Central memory CD4-positive, alpha-beta T cell (primary cell): ENCODE data around the gene BCAN.

ENCODE experiments used
- DNase-seq: peaks from one replicate; pipeline ENCODE4 v3.0.0; 2022

BCAN gene

DNA sequence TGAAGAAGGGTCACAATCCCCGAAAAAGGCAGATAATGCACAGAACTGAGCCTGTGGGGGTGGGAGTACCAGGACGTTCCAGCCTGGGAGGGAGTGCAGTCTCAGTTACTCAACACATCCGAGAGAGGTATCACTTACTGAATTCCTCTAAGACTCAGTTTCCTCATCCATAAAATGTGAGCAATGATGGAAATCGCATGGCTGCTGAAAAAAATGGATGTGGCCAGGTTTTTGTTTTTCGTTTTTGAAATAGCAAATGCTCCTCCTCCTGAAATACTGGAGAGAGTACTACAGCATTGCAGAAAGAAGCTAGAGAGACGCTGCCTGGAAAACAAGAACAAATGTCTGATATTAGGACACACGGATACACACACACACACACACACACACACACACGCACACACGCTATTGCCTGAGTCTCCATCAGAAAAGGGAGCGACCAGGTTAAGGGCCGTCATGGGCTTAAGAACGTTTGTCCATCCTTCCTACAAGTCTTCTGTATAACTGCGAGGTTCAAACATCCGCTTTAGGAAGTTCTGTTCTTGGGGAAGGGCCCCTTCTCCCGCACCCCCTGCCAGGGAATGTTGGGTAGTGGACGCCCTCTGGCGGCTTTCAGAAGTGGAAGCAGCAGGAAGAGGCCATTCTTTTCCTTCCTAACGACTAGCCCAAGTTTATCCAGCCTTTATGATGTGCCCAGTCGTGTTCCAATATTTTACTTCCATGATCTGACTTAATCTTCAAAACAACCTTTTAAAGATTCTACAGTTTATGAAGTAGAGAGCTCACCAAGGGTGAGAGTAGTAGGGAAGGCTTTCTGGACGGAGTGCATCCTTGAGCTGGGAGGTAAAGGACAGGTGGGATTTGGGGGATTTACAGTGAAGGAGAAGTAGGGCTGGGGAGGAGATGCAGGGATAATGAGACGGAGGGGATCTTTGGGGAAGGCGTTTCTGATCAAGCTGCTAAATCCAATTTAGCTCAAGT is 36.0 kb downstream of the BCAN start:
- peak; percentile 19 for DNase-seq

DNA sequence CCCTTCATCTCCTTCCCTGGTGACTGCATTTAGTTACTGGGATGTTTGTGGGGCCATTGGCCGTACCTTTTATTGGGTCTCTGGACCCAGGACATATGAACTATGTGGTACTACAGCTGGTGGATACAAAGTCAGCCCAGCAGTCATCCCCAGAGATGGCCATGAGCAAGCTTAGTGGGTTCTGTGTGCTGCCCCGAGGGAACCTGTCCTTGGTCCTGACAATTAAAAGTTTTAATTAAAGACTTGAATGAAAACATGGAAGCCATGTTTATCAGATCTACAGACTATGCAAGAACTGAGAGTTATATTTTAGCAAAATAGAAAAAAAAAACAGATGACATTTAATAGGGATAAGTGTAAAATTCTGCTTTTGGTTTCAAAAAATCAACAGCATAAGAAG is 38.1 kb downstream of the BCAN start:
- no peak for DNase-seq

DNA sequence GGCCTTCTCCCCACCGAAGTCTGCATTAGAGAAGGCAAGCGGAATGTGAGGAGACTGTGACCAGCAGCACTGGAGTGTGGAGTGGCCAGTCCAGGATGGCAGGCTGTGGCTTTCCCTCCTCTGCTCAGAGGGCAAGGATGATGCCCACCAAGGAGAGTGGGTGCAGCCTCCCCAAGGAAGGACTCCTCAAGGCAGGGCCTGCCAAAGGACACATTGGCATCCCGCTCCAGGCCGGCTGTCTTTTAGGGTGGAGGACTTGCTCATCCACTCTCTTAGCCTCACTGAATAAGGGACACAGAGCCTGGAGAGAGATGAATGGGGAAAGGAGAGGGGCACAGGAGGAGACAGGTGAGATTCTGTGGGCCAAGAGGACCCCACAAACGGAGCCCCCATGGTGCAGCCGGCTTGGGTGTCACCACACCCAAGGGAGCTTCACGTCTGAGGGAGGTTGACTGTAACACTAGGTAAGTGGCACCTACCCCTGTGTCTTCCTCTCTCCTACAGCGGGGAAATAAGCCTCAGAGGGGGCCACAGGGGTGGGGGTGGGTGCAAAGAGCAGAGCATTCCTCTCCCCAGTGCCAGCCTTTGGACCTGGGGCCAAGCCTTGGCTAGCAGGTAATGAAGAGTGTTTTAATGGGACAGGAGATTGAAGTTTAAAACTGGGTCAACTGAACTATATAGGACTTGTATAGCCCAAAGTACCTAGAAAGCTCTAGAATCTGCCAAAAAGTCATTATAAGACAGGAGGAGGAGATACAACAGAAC is 39.5 kb downstream of the BCAN start:
- no peak for DNase-seq

DNA sequence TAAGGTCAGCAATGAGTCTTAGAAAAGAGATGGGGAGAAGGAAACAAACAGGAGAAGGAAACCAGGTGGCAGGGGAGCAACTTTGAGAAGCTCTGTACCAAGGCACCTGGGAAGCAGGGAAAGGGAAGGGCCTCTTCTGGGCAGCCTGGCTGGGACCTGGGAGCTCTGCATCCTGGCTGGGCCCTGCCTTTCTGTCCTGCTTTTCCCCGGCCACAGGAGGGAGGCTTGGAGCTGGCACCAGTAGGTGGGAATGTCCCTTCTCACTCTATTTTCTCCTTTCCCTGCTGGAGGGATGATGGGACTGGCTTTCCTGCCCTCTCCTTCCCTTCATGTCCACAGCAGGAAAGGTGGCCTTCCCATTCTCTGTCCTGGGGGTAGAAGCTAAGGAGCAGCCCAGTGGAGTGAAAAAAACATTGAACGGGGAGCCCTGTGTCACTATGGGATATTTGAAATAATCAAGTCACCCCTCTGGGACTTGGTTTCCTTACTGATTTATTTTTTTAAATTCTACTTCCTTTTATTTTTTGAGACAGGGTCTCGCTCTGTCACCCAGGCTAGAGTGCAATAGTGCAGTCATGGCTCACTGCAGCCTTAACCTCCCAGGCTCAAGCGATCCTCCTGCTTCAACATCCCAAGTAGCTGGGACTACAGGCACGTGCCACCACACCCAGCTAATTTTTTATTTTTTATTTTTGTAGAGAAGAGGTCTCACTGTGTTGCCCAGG is 40.4 kb downstream of the BCAN start:
- no peak for DNase-seq

DNA sequence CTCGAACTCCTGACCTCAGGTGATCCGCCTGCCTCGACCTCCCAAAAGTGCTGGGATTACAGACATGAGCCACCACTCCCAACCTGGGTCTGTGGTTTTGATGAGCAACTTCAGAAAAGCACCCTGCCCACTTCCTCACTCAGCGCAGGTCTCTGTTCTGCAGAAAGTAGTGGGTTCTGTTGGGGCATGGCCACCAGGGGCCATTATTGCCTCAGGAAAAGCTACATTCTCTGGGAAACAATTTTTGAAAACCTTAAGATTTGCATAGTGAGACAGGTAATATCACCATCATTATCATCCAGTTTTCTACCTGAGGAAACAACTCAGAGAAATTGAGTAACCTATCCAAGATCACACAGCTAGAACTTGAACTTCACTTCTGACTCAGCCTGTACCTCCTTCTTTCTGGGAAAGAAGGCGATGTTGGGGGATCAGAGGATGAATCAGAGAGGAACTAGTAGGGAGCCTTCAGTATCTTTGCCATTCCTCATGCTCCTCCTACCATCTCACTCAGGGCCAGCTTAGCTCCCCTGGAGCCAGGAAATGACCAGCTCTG is 42.4 kb downstream of the BCAN start:
- peak; percentile 22 for DNase-seq

DNA sequence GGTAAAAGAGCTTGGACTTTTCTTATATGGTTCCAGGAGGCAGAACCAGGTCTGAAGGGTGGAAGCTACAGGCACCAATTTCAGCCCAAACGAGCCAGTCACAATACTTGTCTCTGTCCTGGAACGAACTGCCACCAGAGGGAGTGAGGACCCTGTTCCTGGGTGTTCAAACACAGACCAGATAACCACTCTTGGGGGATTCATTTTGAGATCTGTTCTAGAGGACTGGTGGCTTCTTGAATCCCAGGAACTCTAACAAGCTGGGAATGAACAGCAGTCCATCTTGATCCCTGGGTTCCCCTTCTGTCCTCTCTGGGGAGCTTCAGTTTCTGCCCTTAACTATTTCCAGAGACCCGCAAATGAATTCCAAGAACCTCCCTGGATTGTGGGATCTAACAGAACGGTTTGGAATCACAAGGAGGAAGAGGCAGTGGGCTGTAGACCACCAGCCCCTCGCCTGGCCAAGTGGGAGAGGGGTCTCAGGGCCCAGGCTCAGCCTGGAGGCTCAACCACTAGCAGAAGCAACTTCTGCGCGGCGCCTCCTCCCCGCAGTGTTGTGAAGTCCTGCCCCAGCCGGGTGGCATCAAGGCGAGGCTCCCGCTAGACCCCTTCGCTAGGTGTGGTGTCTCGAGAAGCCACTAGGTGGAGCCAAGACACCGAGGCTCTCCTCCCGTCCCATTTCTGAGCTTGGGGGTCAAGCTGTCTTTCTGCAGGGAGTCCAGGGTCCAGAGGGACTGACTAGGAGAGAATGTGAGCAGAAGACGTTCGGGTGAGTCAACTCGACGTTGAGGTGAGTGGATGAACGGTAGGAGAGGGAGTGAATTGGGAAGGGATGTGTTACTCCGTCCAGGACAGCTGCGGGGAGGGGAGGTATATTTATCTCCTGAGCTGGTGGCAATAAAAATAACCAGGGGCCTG is 47.4 kb downstream of the BCAN start:
- peak; percentile 66 for DNase-seq

DNA sequence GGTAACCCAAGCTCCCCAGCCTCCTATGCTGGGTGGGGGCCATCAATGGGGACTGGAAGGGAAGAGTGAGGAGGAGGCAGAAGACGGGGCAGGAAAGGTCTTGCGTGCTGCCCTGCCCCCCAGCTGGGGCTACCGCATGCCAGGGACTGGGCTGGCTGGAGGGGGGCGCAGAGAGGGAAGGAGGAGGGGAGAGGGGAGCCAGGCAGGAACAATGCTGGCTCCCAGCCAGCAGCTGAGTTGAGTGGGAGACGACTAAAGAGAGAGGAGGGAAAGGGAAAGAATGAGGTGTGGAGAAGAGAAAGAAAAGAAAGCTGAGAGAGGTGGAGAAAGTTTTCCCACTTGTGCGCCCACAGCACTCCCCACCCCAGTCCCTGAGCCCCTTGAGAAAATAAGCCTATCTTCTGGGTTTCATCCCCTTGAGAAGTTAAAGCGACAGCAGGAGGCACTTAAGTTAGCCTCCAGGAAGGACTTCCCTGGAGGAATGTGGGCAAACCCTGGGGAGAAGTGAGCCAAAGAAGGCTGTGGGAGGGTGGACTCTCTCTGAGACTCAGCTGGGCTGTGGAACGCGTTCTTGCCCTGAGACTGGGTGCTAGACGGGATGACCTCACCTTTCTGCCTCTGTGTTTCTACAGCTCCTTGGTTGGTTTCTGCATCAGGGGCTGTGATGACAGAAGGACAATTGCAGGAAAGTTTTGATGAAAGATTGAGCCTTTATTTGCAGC is 48.2 kb downstream of the BCAN start:
- DNase-seq: no peak

DNA sequence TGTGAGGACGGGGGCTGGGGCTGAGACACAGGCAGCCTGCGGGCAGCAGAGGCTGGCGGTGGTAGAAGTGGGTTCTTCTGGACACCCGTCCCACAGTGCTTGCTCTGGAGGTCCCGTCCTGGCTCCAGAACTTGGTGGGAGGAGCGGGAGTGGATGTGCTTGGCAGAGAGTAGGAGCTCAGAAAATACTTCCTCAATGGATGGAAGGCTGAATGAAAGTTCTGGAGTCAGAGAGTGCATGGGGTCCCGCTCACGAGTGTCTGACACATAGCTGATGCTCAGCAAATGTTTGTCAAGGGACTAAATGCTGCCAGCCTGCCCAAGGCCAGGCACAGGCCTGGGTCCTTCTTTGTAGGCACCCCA is 48.7 kb downstream of the BCAN start:
- DNase-seq: no peak

DNA sequence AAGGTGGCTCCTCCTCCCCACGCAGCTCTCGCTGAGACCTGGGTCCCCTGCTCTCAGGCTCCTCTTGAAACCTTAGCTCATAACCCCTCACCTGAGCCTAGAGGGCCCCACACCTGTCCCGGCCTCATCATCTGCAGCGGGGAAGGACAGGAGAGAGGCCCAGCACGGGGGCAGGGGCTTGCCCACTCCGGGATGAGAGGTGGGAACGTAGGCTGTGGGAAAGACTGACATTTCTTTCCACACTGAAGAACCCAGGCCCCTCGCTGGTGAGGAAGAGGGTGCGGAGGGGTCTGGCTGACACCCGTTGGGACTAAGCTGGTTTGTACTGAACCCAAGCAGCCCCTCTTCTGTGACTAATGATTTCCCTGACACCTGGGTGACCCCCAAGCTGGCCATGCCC is 49.3 kb downstream of the BCAN start:
- DNase-seq: no peak

DNA sequence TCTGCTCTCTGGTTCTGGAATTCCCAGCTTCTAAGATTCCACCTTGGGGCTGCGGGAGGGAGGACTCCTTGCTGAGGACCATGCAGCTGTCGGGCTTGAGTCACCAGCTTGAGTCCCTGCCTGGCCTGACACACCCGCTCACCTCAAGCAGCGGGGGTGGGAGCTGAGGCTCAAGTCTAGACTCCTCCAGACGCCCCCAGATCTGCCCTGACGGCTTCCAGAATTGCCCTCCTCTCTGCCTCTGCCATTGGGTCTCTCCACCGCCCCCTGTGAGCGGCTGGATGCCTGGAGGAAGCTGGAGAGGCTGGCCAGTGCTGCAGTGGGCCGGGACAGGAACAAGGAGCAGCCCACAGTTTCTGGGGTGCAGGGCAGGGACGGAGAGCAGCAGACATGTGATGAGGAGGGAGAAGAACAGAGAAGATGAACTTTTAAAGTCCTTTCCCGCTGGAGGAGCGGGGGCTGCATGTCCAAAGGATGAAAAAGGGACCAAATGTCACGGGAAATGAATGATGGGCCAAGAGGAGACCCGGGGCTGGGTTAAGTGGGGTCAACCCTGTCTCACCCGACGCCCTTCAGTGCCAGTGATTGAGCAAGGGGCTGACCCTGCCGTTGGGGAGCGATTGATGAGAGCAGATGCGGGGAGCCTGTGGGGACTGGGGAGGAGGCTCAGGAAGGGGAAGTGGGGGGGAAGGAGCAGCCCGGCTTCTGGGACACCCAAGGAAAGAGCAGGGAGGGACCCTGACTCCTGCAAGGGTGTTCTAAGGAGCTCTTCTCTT is 49.9 kb downstream of the BCAN start:
- no peak for DNase-seq

DNA sequence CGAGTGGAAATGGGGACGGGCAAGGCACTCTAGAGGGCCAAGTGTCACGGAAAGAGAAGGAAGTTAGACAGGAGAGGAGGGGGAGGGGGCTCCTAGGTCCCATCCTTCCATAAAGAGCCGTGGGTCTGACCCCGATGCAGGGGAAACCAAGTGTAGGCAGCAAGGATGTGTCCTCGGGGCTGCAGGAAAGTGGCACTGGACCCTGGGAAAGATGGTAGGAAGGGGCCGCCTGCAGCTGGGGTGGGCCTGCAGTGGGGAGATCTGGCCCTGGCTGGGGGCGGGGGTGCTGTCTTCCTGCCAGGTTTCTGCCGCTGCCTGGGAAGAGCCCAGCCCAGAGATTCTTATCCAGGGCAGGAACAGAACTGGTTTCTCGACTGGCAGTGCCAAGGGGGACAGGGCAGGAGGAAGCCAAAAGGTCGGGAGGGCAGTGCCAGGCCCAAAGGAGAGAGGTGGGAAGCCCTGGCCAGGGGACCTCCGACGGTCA is 50.6 kb downstream of the BCAN start:
- no peak for DNase-seq

DNA sequence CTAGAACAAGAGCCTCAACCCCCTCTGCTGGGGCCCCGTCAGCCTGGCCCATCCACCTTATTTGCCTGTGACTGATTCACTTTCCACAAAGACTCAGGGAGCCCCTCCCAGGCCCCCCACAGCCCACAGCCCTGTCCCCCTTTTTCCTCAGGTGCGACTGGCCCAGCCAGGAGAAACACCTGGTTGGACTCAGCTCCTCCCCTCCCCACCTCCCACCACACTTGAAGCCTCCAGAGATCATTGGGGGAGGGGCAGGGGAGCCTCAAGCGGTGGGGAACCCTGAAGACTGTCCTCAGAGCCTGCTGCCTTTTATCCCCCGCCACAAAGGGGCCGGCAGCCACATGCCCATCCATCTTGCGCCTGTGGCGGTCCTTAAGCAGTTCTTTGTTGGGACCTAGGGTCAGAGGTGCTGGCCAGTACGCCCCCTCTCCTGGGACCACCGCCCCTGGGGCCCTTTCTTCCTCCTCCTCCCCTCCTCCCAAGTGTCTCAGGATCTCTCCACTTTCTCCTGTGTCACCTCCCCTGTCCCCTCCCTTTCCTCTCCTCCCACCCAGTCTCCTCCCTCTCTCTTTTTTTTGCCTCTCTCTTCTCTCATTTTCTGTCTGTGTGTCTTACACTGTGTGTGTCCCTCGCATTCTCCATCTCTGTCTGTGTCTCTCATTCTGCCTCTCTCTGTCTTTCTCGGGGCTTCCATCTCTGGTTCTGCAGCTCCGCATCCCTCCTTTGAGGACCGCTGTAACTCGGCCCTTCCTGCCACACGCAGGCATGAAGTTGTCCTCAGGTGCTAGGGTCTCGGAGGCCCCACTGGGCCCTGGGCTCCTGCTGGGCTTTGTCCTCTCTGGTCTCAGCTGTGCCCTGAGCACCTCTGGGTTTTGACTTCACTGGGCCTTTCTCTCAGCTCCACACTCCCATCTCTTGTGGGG is 51.3 kb downstream of the BCAN start:
- DNase-seq: no peak

DNA sequence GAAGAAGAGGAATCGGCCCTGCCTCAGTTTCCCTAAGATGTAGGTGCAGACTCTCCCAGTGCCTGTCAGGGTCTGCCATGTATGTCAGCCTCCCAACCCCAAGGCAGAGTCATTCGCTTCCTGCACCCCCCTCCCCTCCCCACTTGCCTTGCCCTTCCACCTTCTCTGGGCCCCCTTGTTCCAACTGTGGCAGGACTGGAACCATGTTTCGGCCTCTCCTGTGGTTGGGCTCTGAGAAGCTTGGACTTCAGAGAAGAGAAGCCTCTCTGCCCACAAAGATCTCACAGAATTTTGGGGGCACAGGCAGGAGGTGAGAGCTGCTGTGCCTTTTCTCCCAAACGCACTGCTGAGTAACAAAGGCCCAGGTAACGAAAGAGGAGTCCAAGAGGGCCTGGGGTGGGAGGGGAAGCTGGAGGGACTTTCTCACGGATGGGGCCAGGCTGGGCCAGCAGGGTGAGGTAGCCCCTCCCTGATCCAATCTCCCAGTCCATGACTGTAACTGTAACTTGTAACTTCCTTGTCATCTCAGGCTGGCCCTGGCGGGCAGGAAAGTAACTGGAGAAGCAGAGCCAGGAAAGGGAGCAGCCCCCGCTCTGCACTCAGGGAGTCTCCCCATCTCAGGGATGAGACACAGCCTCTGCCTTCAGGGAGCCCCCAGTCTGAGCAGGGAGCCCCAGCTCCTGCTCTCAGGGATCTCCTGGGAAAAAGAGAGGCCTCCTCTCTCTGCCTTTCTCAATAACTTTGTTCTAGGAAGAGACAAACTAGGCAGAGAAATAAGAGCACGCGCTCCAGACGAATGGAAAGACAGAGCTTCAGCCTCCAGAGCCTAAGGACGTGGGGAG is 52.2 kb downstream of the BCAN start:
- no peak for DNase-seq

DNA sequence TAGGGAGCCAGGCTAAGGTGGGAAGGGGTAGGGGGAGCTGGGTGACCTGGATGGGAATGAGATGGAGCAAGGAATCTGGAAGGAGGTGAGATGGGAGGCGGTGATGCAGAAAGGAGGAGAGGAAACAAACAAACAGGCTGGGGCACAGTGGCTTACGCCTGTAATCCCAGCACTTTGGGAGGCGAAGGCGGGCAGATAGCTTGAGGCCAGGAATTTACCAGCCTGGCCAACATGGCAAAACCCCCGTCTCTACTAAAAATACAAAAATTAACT is 52.7 kb downstream of the BCAN start:
- DNase-seq: no peak

DNA sequence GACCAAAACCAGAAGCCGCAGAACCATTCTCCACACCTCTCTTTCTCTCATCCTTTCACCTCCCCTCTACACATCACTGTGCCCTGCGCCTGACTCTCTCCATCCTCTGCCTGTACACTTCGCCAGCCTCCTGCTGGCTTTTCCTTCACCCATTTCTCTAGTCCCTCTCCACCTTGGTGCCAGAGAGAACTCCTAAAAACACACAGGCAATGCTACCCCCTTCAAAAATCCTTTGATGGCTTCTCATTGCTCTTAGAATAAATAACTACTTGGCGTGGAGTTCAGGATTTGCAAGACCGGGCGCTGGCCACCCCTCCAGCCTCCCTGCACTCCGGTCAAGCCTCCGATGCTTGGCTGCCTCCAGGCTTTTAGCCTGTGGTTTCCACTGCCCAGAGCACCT is 54.8 kb downstream of the BCAN start:
- no peak for DNase-seq

DNA sequence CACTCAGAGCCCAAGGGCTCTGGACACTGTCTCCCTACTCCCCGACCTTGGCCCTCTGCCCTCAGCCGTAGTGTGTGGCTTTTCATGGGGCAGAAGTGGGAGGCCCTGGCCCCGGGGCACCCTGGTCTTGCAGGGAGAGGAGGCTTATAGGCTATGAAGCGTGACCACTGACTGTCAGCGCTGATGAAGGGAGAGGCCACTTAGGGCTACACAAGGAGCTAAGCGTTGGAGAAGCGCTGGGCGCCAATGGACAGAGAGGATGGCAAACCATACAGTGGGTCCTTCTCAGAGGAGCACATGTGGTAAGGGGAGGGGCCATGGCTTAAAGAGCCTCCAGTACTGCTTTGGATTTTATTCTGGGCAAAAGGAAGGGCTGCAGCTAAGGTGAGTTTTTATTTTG is 55.6 kb downstream of the BCAN start:
- no peak for DNase-seq

DNA sequence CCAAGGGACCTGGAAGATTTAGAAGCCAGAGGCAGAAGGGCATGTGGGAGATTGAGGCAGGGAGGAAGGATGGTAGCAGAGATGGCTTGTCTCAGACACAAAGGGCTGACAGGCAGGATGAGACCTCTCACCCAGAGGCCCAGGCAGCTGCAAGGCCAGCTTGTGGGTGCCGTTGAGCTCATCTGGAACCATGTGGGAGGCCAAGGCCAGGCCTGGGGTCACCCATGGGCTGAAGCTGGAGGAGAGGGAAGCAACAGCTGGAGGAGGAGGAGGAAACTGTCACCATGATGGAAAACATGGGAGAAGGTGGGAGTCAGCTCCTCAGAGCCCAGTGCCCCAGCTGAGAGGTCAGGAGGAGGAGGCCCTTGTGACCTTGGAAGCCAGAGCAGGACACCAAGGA is 57.1 kb downstream of the BCAN start:
- DNase-seq: no peak

DNA sequence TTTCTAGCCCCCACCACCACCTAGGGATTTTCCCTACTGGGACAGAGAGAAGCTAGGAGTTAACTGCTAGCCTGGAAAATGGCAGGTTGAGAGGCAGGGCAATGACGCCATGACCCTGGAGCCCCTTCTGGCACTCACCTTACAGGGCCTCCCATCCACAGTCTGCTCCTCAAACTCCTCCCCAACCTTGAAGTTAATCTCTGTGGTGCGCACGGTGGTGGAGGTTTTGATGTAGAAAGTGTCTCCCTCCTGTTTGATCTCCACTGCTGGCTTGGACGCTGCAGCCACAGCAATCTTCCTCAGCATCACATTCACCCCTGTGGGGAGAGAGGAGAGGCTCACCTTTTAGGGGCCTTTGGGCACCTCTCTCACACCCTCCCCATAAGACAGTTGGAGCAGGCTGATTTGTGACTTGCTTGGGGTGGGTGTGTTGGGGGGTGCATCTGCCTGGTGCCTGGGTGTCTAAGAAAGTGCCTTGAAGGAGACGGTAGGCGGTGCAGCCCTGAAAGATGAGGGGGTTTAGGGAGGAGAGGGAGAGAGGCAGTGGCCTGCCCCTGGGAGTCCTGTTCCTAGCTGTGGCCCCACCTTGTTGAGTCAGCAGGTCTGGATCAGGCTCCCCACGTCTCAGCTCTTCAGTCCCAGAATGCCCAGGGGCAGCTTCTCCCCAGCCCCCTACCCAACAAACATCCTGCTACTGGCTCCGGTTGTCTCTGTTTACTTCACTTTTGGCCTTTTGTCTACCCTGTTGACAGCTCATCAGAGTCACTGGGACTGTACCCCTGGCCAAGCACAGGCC is 59.0 kb downstream of the BCAN start:
- no peak for DNase-seq
